Caco-2 (cell line): Measurements from ENCODE around the gene RUNX1. TPM values are rescaled to one million over a fixed set of nuclear protein-coding genes. Genes with fewer than 3 reads are reported as not detected.

Experiments used
- BruUV-seq: library from RNA; stranded (reverse); fragments of 400-500 nt; replicated peaks from 2 replicates; lab custom pipeline; 2021; lab: Mats Ljungman, UMichigan
- CTCF ChIA-PET: fragments of 300-600 bp; sonication (Branson Sonifier 250); formaldehyde crosslinking; loops from one replicate; lab custom pipeline; 2022; ENCODE audit warnings: antibody characterized with exemption; lab: Charles Lee
- POLR2A ChIA-PET: fragments of 300-600 bp; sonication (Branson Sonifier 250); formaldehyde crosslinking; loops from one replicate; lab custom pipeline; 2022; ENCODE audit warnings: antibody characterized with exemption; lab: Charles Lee
- DNase-seq, 2 experiments: peaks; one replicate each; pipeline versions ENCODE4 v3.0.0 to v3.0.0-alpha.2; 2020 to 2022
- H3K27me3 ChIP-seq: replicated peaks from 2 replicates; pipeline ENCODE4 v1.6.0; 2011; ENCODE audit warnings: low read length; ENCODE audit not compliant: control insufficient read depth, insufficient read depth
- H3K36me3 ChIP-seq: 2 replicates; pipeline ENCODE4 v1.5.1; 2011; ENCODE audit warnings: low read length; ENCODE audit not compliant: control insufficient read depth, insufficient read depth
- H3K4me1 ChIP-seq: fragments of 250-450 bp; sonication (Bioruptor Pico); 2 replicates; pipeline ENCODE4 v1.5.1; 2020; ENCODE audit warnings: mild to moderate bottlenecking
- H3K4me3 ChIP-seq: 2 replicates; pipeline ENCODE4 v1.5.1; 2011; ENCODE audit warnings: low read depth, mild to moderate bottlenecking, control low read depth, low read length
- H3K9me3 ChIP-seq: fragments of 250-450 bp; sonication (Bioruptor Pico); 2 replicates; pipeline ENCODE4 v1.5.1; 2020; ENCODE audit warnings: mild to moderate bottlenecking, moderate library complexity
- H3K27ac Mint-ChIP-seq: one replicate; pipeline ENCODE4 v1.8.0; 2022; ENCODE audit warnings: mixed read lengths; ENCODE audit not compliant: unreplicated experiment
- H3K27me3 Mint-ChIP-seq: one replicate; pipeline ENCODE4 v1.8.0; 2022; ENCODE audit warnings: mixed read lengths; ENCODE audit not compliant: insufficient read depth, unreplicated experiment
- H3K36me3 Mint-ChIP-seq: one replicate; pipeline ENCODE4 v1.8.0; 2022; ENCODE audit warnings: mild to moderate bottlenecking, mixed read lengths; ENCODE audit not compliant: insufficient read depth, unreplicated experiment
- H3K4me1 Mint-ChIP-seq: one replicate; pipeline ENCODE4 v1.8.0; 2022; ENCODE audit warnings: low read depth, mixed read lengths; ENCODE audit not compliant: unreplicated experiment
- H3K4me3 Mint-ChIP-seq: one replicate; pipeline ENCODE4 v1.8.0; 2022; ENCODE audit warnings: mild to moderate bottlenecking, moderate library complexity, mixed read lengths; ENCODE audit not compliant: unreplicated experiment
- H3K9me3 Mint-ChIP-seq: one replicate; pipeline ENCODE4 v1.8.0; 2022; ENCODE audit warnings: mixed read lengths; ENCODE audit not compliant: unreplicated experiment
- CTCF ChIP-seq, 2 experiments: fragments of 200-600 bp in 1 of 2; IDR thresholded peaks; 1 replicate in 1 of 2; 2 replicates in 1 of 2; pipeline versions ENCODE4 v1.5.1 to v1.8.0; 2011 to 2022; ENCODE audit warnings: antibody characterized with exemption in 1 of 2, control low read depth in 1 of 2, inconsistent platforms in 1 of 2, low read depth in 1 of 2, low read length in 1 of 2, mild to moderate bottlenecking in 1 of 2, moderate library complexity in 1 of 2; ENCODE audit not compliant: insufficient read depth in 1 of 2, severe bottlenecking in 1 of 2, unreplicated experiment in 1 of 2
- intact Hi-C: fragments of 100-400 bp; cut with micrococcal nuclease; formaldehyde crosslinking; loops from one replicate; pipeline ENCODE4 v1.10.0; 2022; ENCODE audit not compliant: unreplicated experiment
- total RNA-seq: library from RNA; stranded (reverse); gene quantifications from 2 replicates; pipeline ENCODE4 v1.2.3, GENCODE V29; 2022

Gene RUNX1
- total RNA-seq, 1 experiment from 2014 or later: 11.7 TPM

DNA sequence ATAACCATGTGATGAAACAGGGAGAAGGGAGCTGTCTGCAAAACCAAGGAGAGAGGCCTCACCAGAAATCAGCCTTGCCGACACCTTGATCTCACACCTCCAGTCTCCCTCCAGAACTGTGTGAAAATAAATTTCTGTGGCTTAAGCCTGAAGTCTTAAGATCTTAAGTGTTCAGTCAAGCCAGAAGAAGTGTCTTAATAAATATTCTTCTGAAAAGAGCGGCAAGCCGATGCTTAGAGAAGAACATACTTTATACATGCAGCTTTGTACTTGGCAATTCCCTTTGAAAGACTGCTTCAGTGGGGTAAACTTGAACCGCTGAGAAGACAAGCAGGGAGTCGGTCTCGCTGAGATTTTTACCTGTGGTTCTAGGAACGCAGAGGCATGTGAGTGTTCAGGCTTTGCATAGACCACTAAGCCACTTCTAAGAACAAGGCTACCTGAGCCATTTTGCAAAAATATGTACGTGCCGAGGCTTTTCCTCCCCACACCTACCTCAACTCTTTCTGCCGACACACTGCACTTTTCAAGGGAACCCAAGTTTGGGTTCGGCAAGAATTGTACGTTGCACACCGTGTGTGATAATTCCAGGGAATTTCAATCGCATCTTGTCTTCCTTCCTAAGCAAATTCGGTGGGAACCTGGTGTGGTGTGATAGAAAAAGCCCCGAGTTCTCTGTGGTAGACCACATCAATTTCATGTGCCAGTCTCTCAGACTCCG is 3.4 kb downstream of the RUNX1 start:
- H3K4me3 Mint-ChIP-seq: no peak overlapping the region
- no peak for TF ChIP-seq CTCF (IDR thresholded peaks at IDR 0.05; ENCODE audit: insufficient read depth in 1 of 2, low read depth in 1 of 2, low read length in 1 of 2, severe bottlenecking in 1 of 2, unreplicated experiment in 1 of 2)
- CTCF ChIA-PET: no interaction called here
- no peaks in the 10 kb centered on the region for H3K27me3 ChIP-seq
- H3K27ac Mint-ChIP-seq: no peak overlapping the region
- H3K27me3 Mint-ChIP-seq: no peaks in the 10 kb centered on the region
- peaks cover 14% of the 10 kb centered on the region; the same call in 1 of the 2 replicates for H3K4me1 ChIP-seq
- H3K4me3 ChIP-seq: no peak overlapping the region
- H3K9me3 Mint-ChIP-seq: no peaks in the 10 kb centered on the region
- H3K36me3 Mint-ChIP-seq: no peaks in the 10 kb centered on the region
- DNase-seq: no peak
- no TSS peak for BruUV-seq
- POLR2A ChIA-PET: no interaction called here
- H3K36me3 ChIP-seq: no peaks in the 10 kb centered on the region
- H3K4me1 Mint-ChIP-seq: peaks cover 16% of the 10 kb centered on the region
- intact Hi-C loops: no loop called here
- H3K9me3 ChIP-seq: no peaks in the 10 kb centered on the region

GRCh38 chr21:35044770-35045541 is 4.1 kb downstream of the RUNX1 start:
- H3K9me3 ChIP-seq: no peaks in the 10 kb centered on the region
- no peaks in the 10 kb centered on the region for H3K9me3 Mint-ChIP-seq
- no peak overlapping the region for H3K4me3 Mint-ChIP-seq
- DNase-seq: no peak
- CTCF ChIA-PET: no interaction called here
- POLR2A ChIA-PET: no interaction called here
- H3K27ac Mint-ChIP-seq: no peak overlapping the region
- peaks cover 16% of the 10 kb centered on the region for H3K4me1 Mint-ChIP-seq
- H3K27me3 ChIP-seq: no peaks in the 10 kb centered on the region
- peaks cover 20% of the 10 kb centered on the region for H3K4me1 ChIP-seq
- no TSS peak for BruUV-seq
- no peaks in the 10 kb centered on the region for H3K27me3 Mint-ChIP-seq
- H3K36me3 ChIP-seq: no peaks in the 10 kb centered on the region
- H3K36me3 Mint-ChIP-seq: no peaks in the 10 kb centered on the region
- H3K4me3 ChIP-seq: no peak overlapping the region
- intact Hi-C loops: no loop called here
- TF ChIP-seq CTCF (IDR thresholded peaks at IDR 0.05; ENCODE audit: insufficient read depth in 1 of 2, low read depth in 1 of 2, low read length in 1 of 2, severe bottlenecking in 1 of 2, unreplicated experiment in 1 of 2): no peak

GRCh38 chr21:35044128-35044527 is 5.0 kb downstream of the RUNX1 start:
- no peak for TF ChIP-seq CTCF (IDR thresholded peaks at IDR 0.05; ENCODE audit: insufficient read depth in 1 of 2, low read depth in 1 of 2, low read length in 1 of 2, severe bottlenecking in 1 of 2, unreplicated experiment in 1 of 2)
- H3K4me1 ChIP-seq: peaks cover 28% of the 10 kb centered on the region
- peaks cover 16% of the 10 kb centered on the region for H3K4me1 Mint-ChIP-seq
- no peaks in the 10 kb centered on the region for H3K9me3 Mint-ChIP-seq
- H3K4me3 ChIP-seq: no peak overlapping the region
- intact Hi-C loops: no loop called here
- H3K27ac Mint-ChIP-seq: no peak overlapping the region
- ChIA-PET POLR2A (no interaction called here), CTCF (no interaction called here)
- H3K36me3 ChIP-seq: no peaks in the 10 kb centered on the region
- no peaks in the 10 kb centered on the region for H3K27me3 Mint-ChIP-seq
- H3K36me3 Mint-ChIP-seq: no peaks in the 10 kb centered on the region
- no peak for DNase-seq
- no peak overlapping the region for H3K4me3 Mint-ChIP-seq
- no peaks in the 10 kb centered on the region for H3K27me3 ChIP-seq
- BruUV-seq: no TSS peak
- H3K9me3 ChIP-seq: no peaks in the 10 kb centered on the region
